Stomach (tissue), 4 donors: Measurements from ENCODE around the gene TRMU.

ENCODE experiments used
- CTCF ChIP-seq, 7 experiments: fragments of 450-650 bp in 4 of 7; fragments of 200-600 bp in 3 of 7; sonication (generic) in 3 of 7; IDR thresholded peaks; one replicate each; pipeline ENCODE4 v1.5.1; 2016 to 2019; ENCODE audit warnings: antibody characterized with exemption in 7 of 7, control low read depth in 2 of 7, mild to moderate bottlenecking in 1 of 7
- POLR2A ChIP-seq, 4 donors: fragments of 450-650 bp; IDR thresholded peaks; one replicate each; pipeline ENCODE4 v1.6.1; 2016; ENCODE audit warnings: antibody characterized with exemption in 4 of 4, control low read depth in 2 of 4, mild to moderate bottlenecking in 1 of 4, moderate library complexity in 1 of 4

GRCh38 chr22:46388647-46389046 lies 53.1 kb downstream of the TRMU start:
- TF ChIP-seq CTCF (IDR thresholded peaks at IDR 0.05) = no peak
- no peak for TF ChIP-seq POLR2A (IDR thresholded peaks at IDR 0.05)
